Effector CD4-positive, alpha-beta T cell (primary cell): ENCODE results near the gene PRUNE2.

Source experiments
- DNase-seq: peaks from one replicate; pipeline ENCODE4 v3.0.0-alpha.2; 2020

The PRUNE2 gene

GRCh38 chr9:76654051-76654461 lies 251.9 kb downstream of the PRUNE2 start:
- no peak for DNase-seq

- no peak for DNase-seq
Observed at GRCh38 chr9:76652894-76653293, 253.0 kb downstream of the PRUNE2 start.

GRCh38 chr9:76651119-76651705 lies 254.7 kb downstream of the PRUNE2 start:
- DNase-seq = no peak

- DNase-seq = no peak
Observed at GRCh38 chr9:76650692-76651091, 255.2 kb downstream of the PRUNE2 start.

- DNase-seq = no peak
Observed at GRCh38 chr9:76649894-76650293, 256.0 kb downstream of the PRUNE2 start.

- no peak for DNase-seq
Observed at GRCh38 chr9:76646249-76646648, 259.7 kb downstream of the PRUNE2 start.

- no peak for DNase-seq
Observed at GRCh38 chr9:76644647-76645250, 261.2 kb downstream of the PRUNE2 start.

- no peak for DNase-seq
Observed at GRCh38 chr9:76644171-76644570, 261.7 kb downstream of the PRUNE2 start.

GRCh38 chr9:76643399-76644117 lies 262.4 kb downstream of the PRUNE2 start:
- DNase-seq = no peak

GRCh38 chr9:76642701-76643209 lies 263.2 kb downstream of the PRUNE2 start:
- no peak for DNase-seq

- DNase-seq = no peak
Observed at GRCh38 chr9:76642074-76642473, 263.8 kb downstream of the PRUNE2 start.

GRCh38 chr9:76638001-76638400 lies 267.9 kb downstream of the PRUNE2 start:
- no peak for DNase-seq

GRCh38 chr9:76637416-76637815 lies 268.5 kb downstream of the PRUNE2 start:
- DNase-seq = no peak

GRCh38 chr9:76634356-76635054 lies 271.4 kb downstream of the PRUNE2 start:
- no peak for DNase-seq

- DNase-seq = no peak
Observed at GRCh38 chr9:76630916-76631315, 275.0 kb downstream of the PRUNE2 start.

- no peak for DNase-seq
Observed at GRCh38 chr9:76629205-76629990, 276.5 kb downstream of the PRUNE2 start.

- no peak for DNase-seq
Observed at GRCh38 chr9:76628155-76628554, 277.8 kb downstream of the PRUNE2 start.

- no peak for DNase-seq
Observed at GRCh38 chr9:76626980-76627379, 278.9 kb downstream of the PRUNE2 start.

GRCh38 chr9:76626141-76626540 lies 279.8 kb downstream of the PRUNE2 start:
- DNase-seq = no peak

GRCh38 chr9:76624391-76625048 lies 281.4 kb downstream of the PRUNE2 start:
- no peak for DNase-seq

GRCh38 chr9:76620996-76621395 lies 284.9 kb downstream of the PRUNE2 start:
- no peak for DNase-seq

GRCh38 chr9:76620581-76620980 lies 285.3 kb downstream of the PRUNE2 start:
- DNase-seq = no peak
